GM19328 (cell line): Measurements from ENCODE around the gene MTG2.

Experiments
- ATAC-seq: cut with Tn5 transposase; IDR thresholded peaks from one replicate; pipeline ENCODE4 v1.9.1; 2021; ENCODE audit warnings: mild to moderate bottlenecking, moderate library complexity; ENCODE audit not compliant: unreplicated experiment

The MTG2 gene

GRCh38 chr20:62229667-62230066 lies 46.8 kb downstream of the MTG2 start:
- no peak for ATAC-seq

- ATAC-seq, result no peak
These were observed 47.4 kb downstream of the MTG2 start for GRCh38 chr20:62230276-62230675.

- no peak for ATAC-seq
These were observed 47.9 kb downstream of the MTG2 start for GRCh38 chr20:62230696-62231095.

- no peak for ATAC-seq
These were observed 48.5 kb downstream of the MTG2 start for GRCh38 chr20:62231292-62231691.

GRCh38 chr20:62232194-62232593 lies 49.4 kb downstream of the MTG2 start:
- ATAC-seq, result no peak

- no peak for ATAC-seq
These were observed 50.2 kb downstream of the MTG2 start for GRCh38 chr20:62232770-62233645.

GRCh38 chr20:62233684-62234083 lies 50.9 kb downstream of the MTG2 start:
- no peak for ATAC-seq

GRCh38 chr20:62234339-62234738 lies 51.5 kb downstream of the MTG2 start:
- no peak for ATAC-seq

- ATAC-seq, result no peak
These were observed 52.4 kb downstream of the MTG2 start for GRCh38 chr20:62235001-62235776.

- ATAC-seq, result no peak
These were observed 52.9 kb downstream of the MTG2 start for GRCh38 chr20:62235777-62236157.

GRCh38 chr20:62236200-62236599 lies 53.4 kb downstream of the MTG2 start:
- ATAC-seq, result no peak

- no peak for ATAC-seq
These were observed 54.1 kb downstream of the MTG2 start for GRCh38 chr20:62236766-62237513.

- no peak for ATAC-seq
These were observed 54.6 kb downstream of the MTG2 start for GRCh38 chr20:62237514-62237800.

- peak; percentile 99 for ATAC-seq
These were observed 55.2 kb downstream of the MTG2 start, which contains the start of gene OSBPL2 for GRCh38 chr20:62237801-62238568. Gene OSBPL2, plus strand, starts transcription at chr20:62238521. Its CDS starts 17,664 bp downstream, at chr20:62256185.

GRCh38 chr20:62238569-62239277 lies 55.9 kb downstream of the MTG2 start:
- ATAC-seq, result peak; percentile 11

- no peak for ATAC-seq
These were observed 56.6 kb downstream of the MTG2 start for GRCh38 chr20:62239278-62239879.

- ATAC-seq, result no peak
These were observed 57.3 kb downstream of the MTG2 start for GRCh38 chr20:62240020-62240685.

- no peak for ATAC-seq
These were observed 58.7 kb downstream of the MTG2 start for GRCh38 chr20:62241506-62241905.

GRCh38 chr20:62242176-62242575 lies 59.3 kb downstream of the MTG2 start:
- no peak for ATAC-seq
